MM.1S (cell line): ENCODE results near the gene WNK1.

ENCODE experiments used
- EZH2phosphoT487 ChIP-seq: fragments of 300-600 bp; sonication (generic); IDR thresholded peaks from 2 replicates; pipeline ENCODE4 v1.6.1; 2018; ENCODE audit warnings: antibody characterized with exemption, low read length
- TF ChIP-seq, protein P1 (sequence below): fragments of 300-600 bp; sonication (generic); IDR thresholded peaks from 2 replicates; pipeline ENCODE4 v1.5.1; 2016; ENCODE audit warnings: antibody characterized with exemption, low read length, mixed read lengths

DNA sequence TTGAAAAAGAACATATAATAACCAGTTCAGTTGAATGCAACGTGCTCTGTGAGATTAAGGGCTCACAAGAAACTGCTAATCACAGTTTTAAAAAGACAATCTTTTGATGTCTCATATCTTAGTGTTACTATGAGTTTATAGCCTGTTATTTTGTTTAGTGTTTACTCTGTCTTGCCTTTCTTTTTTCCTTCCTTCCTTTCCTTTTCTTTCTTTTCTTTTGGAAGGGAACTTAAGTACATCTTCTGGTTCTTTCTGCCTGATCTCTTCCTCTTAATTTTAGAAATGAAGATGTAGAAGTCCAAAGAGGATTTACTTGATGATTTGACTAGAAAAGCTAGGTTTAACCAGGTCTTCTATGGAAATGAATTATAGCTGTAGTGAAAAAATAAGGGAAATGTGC lies 38.2 kb downstream of the WNK1 start:
- TF ChIP-seq, protein P1, sequence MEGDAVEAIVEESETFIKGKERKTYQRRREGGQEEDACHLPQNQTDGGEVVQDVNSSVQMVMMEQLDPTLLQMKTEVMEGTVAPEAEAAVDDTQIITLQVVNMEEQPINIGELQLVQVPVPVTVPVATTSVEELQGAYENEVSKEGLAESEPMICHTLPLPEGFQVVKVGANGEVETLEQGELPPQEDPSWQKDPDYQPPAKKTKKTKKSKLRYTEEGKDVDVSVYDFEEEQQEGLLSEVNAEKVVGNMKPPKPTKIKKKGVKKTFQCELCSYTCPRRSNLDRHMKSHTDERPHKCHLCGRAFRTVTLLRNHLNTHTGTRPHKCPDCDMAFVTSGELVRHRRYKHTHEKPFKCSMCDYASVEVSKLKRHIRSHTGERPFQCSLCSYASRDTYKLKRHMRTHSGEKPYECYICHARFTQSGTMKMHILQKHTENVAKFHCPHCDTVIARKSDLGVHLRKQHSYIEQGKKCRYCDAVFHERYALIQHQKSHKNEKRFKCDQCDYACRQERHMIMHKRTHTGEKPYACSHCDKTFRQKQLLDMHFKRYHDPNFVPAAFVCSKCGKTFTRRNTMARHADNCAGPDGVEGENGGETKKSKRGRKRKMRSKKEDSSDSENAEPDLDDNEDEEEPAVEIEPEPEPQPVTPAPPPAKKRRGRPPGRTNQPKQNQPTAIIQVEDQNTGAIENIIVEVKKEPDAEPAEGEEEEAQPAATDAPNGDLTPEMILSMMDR, result no peak
- no peak for TF ChIP-seq EZH2phosphoT487
